ENCODE data around the gene NPDC1. TPM values are rescaled to one million over a fixed set of nuclear protein-coding genes. Genes with fewer than 3 reads are reported as not detected.
A peak's percentile ranks its signal among the peaks of the same experiment; 100 is the strongest.

Gene NPDC1
- total RNA-seq, 2 experiments from 2014 or later = 14.2 to 15.9 TPM

DNA sequence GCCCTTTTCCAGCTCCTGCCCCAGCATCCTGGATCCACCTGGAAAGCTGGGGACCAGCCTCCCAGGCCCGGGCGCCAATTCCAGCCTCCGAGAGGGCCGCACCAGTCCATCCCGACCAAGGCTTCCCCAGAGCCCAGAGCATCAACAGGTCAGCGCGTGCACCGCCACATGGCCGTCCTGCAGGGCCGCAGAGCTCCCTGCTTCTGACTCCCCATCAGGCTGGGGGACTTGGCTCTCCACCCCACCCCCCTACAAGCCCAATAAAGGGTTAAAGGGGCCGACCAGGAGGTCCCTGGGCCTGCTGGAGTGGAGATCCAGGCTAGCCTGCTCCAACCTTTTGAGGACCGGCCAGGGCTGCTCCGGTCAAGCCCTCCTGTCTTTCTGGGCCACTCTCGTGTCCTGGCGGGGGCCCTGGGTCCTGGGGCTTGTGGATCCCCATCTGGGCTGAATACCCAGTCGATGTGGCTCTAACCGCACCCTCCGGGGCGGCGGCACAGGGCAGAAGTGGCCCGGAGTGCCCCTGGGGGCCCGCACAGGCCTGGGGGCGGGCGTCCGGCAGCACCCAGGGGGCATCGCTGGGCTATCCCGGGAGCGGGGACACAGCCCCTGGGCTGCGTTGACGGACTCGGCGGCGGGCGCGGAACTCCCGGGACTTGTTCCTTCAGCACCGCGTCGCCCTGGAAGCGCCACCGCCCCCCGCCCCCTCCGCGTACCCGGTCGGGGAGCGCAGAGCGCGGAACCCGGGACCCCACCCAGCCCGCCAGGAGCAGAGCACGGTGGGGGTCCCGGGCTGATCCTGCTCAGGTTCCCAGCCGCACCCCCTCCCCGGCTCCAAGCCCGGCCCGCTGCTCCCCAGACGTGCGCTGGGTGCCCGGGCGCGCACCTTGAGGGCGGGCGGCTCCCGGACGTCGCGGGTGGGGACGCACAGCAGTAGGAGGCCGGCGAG is 7.3 kb upstream of the NPDC1 start:
- no peak for DNase-seq
- H3K27ac Mint-ChIP-seq = no peak overlapping the region
- peaks cover 17% of the 10 kb centered on the region for H3K27me3 Mint-ChIP-seq (ENCODE audit: low read depth)
- H3K4me3 Mint-ChIP-seq = no peak overlapping the region
- CTCF ChIA-PET = interaction anchor here (1.1 to 1.5 kb wide), 3 partner anchors 11 to 18 kb away, joined by 4 to 9 read pairs (median 6); no protein-coding TSS in a partner anchor
- H3K9me3 Mint-ChIP-seq = no peaks in the 10 kb centered on the region
- no peaks in the 10 kb centered on the region for H3K36me3 Mint-ChIP-seq (ENCODE audit: low read depth)
- intact Hi-C loops (cut with micrococcal nuclease) = no loop called here
- H3K4me1 Mint-ChIP-seq (ENCODE audit: low read depth) = peaks cover 5% of the 10 kb centered on the region

DNA sequence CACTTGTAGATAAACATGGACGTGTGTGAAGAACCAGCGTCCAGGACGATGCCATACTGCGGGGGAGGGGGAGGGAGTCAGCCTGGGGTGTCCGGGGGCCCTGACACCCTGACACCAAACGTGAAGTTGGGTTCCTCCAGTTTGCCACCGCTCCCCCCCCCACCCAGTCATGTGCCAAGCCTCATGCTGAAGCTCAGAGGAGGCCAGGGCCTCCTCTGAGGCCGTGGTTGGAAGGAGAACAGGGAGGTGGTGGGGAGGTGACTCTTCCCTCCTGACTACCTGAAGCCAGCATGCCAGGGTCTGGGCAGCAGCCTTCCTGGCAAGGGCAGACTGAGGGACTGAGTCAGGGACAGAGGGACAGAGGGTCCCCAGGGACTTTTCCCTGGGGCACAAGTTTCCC is 6.3 kb upstream of the NPDC1 start:
- CTCF ChIA-PET = interaction anchor here (1.1 to 1.5 kb wide), 3 partner anchors 12 to 17 kb away, joined by 4 to 9 read pairs (median 6); no protein-coding TSS in a partner anchor

DNA sequence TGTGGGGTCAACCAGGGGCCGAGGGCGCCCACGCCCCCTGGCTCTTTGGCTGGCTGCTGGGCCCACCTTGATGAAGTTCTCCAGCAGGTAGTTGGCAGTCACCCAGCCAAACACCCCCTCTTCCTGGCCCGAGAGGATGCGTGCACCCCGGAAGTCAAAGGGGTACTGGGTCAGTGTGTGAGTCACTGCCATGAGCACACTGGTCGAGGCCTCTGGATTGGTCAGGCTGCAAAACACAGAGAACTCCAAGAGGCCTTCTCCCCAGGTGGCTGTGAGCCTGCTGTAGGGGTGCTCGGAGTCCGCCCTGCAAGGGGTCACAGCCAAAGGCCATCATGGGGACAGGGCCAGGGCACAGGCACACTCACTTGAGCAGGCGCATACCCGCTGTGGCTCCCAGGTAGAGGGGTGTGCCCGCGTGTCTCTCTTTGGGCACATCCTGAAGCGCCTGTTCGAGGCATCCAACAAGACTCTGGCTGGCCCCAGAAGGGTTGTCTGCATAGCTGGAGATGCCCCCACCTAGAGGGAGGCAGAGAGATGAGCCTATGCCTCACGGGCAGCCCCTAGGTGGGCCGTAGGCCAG is 5.3 kb upstream of the NPDC1 start:
- H3K36me3 Mint-ChIP-seq (ENCODE audit: low read depth) = no peaks in the 10 kb centered on the region
- CTCF ChIA-PET = no interaction called here
- intact Hi-C loops (cut with micrococcal nuclease) = loop anchor here (2.0 kb wide), 1 partner anchor 120 kb away; the partner anchor contains the start of gene LRRC26
- H3K27me3 Mint-ChIP-seq (ENCODE audit: low read depth) = peaks cover 34% of the 10 kb centered on the region
- no peak overlapping the region for H3K27ac Mint-ChIP-seq
- no peaks in the 10 kb centered on the region for H3K9me3 Mint-ChIP-seq
- H3K4me1 Mint-ChIP-seq (ENCODE audit: low read depth) = peaks cover 7% of the 10 kb centered on the region
- H3K4me3 Mint-ChIP-seq = no peak overlapping the region
- DNase-seq = no peak

More for the DNA sequence above, 6.3 kb upstream of the NPDC1 start:
- H3K4me3 Mint-ChIP-seq = no peak overlapping the region
- no peak overlapping the region for H3K27ac Mint-ChIP-seq
- H3K4me1 Mint-ChIP-seq (ENCODE audit: low read depth) = peaks cover 5% of the 10 kb centered on the region
- intact Hi-C loops (cut with micrococcal nuclease) = no loop called here
- peaks cover 26% of the 10 kb centered on the region for H3K27me3 Mint-ChIP-seq (ENCODE audit: low read depth)
- no peaks in the 10 kb centered on the region for H3K36me3 Mint-ChIP-seq (ENCODE audit: low read depth)
- no peaks in the 10 kb centered on the region for H3K9me3 Mint-ChIP-seq
- DNase-seq = no peak

DNA sequence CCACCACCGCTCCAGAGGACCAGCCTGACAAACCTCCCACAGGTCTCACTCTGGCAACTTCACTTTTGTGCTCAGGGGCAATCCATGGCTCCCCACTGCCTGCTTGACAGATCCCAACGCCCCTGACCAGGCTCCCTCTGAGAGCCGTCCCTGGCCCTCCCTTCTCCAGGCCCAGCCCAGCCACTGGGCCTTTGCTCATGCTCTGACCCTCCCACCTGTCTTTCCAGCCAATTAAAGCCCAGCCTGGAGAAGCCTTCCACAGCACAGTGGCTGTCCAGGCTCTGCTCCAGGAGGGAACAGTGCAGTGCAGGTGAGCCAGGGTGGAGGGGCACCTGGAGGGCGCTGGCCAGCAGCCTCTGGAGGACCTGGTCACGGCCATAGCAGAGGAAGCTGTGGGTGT is 4.6 kb upstream of the NPDC1 start:
- intact Hi-C loops (cut with micrococcal nuclease) = loop anchor here (2.0 kb wide), 1 partner anchor 120 kb away; the partner anchor contains the start of gene LRRC26
- Mint-ChIP-seq H3K36me3 (ENCODE audit: low read depth) (no peaks in the 10 kb centered on the region), H3K4me3 (no peak overlapping the region), H3K27me3 (ENCODE audit: low read depth) (peaks cover 34% of the 10 kb centered on the region), H3K27ac (no peak overlapping the region), H3K4me1 (ENCODE audit: low read depth) (peaks cover 7% of the 10 kb centered on the region), H3K9me3 (no peaks in the 10 kb centered on the region)
- CTCF ChIA-PET = no interaction called here
- no peak for DNase-seq

DNA sequence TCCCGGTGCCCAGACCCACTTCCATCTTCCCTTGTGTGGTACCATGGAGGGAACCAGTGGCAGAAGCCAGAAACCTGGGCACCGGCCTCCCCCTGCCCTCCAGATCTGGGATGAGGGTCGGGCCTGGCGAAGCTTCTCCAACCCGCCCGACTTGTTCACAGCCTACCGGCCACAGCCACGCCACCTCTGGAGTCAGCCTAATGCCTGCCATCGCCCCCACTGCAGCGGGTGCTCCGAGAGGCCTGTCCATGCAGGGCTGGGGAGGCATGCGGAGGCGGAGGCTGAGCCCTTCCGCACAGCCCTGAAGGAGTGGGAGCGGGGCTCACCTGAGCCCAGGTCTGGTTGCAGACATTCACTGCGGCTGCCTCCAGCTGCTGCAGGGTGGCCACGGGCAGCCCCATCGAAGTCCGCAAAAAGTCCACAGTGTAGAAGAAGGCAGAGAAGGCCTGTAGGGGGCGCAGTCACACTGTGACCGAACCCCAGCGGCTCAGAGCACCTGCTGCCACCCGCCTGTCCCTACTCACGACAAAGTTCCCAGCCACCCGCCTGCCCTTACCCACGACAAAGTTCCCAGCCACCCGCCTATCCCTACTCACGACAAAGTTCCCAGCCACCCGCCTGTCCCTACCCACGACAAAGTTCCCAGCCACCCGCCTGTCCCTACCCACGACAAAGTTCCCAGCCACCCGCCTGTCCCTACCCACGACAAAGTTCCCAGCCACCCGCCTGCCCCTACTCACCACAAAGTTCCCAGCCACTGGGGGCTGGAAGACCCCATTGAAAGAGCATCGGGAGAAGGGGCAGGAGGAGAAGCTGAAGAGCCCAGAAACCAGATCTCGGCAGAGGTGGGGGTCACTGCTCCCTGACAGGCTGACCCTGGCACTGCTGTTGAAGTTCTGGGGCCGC is 3.8 kb upstream of the NPDC1 start:
- Mint-ChIP-seq H3K4me1 (ENCODE audit: low read depth) (peaks cover 12% of the 10 kb centered on the region), H3K27ac (no peak overlapping the region), H3K36me3 (ENCODE audit: low read depth) (no peaks in the 10 kb centered on the region), H3K27me3 (ENCODE audit: low read depth) (peaks cover 39% of the 10 kb centered on the region), H3K4me3 (no peak overlapping the region), H3K9me3 (no peaks in the 10 kb centered on the region)
- DNase-seq = peak; percentile 77
- CTCF ChIA-PET = interaction anchor here (0.6 to 1.9 kb wide), 9 partner anchors 10 to 539 kb away, joined by 3 to 8 read pairs (median 3); partner anchors contain the start of gene SAPCD2
- intact Hi-C loops (cut with micrococcal nuclease) = loop anchor here (2.0 to 5.0 kb wide), 3 partner anchors 78 to 188 kb away; partner anchors contain the start of gene LRRC26

DNA sequence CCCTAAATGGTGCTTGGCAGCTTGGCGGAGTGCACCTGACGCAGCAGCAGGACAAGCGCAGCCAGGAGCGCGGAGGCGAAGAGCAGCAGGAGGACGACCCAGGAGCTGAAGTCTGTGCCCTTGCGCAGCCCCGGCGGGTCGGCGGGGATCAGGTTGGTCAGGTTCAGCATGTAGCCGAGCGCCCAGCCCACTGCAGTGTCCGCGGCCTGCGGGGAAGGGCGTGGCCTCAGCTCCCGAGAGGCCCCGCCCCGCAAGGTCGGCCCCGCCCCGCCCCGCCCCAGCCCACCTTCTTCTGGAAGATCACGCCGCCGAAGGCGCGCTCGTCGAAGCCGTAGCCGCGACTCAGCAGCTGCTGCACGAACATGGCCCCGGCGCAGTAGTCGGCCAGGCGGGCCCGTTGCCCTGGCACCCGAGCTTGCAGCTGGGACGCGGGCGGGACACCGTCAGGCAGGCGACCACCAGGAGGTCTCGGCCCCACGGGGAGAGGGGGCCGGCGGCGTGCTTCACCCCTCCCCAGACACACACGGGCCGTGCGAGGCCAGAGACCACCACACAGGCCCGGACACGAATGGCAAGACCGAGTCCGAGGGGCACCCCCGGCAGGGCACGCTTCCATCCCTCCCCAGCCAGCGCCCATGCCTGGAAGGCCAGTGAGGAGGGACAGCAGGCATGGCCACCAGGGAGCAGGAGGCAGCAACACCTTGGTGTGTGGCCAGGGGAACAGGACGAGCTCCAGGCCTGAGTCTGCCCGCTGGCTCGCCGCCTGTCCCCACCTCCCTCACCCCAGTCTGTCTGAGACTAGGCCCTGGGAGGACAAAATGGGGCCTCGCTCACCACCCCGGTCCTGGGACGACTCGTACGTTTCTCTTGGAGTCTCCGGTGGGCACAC is 2.9 kb upstream of the NPDC1 start:
- CTCF ChIA-PET = interaction anchor here (0.6 to 1.9 kb wide), 11 partner anchors 9 to 540 kb away, joined by 3 to 8 read pairs (median 3); partner anchors contain the start of gene SAPCD2
- H3K4me1 Mint-ChIP-seq (ENCODE audit: low read depth) = peaks cover 14% of the 10 kb centered on the region
- H3K27ac Mint-ChIP-seq = no peak overlapping the region
- H3K27me3 Mint-ChIP-seq (ENCODE audit: low read depth) = peaks cover 47% of the 10 kb centered on the region
- no peaks in the 10 kb centered on the region for H3K36me3 Mint-ChIP-seq (ENCODE audit: low read depth)
- no peak overlapping the region for H3K4me3 Mint-ChIP-seq
- no peak for DNase-seq
- intact Hi-C loops (cut with micrococcal nuclease) = loop anchor here (5.0 kb wide), 2 partner anchors 78 to 188 kb away; no protein-coding TSS in a partner anchor
- no peaks in the 10 kb centered on the region for H3K9me3 Mint-ChIP-seq

DNA sequence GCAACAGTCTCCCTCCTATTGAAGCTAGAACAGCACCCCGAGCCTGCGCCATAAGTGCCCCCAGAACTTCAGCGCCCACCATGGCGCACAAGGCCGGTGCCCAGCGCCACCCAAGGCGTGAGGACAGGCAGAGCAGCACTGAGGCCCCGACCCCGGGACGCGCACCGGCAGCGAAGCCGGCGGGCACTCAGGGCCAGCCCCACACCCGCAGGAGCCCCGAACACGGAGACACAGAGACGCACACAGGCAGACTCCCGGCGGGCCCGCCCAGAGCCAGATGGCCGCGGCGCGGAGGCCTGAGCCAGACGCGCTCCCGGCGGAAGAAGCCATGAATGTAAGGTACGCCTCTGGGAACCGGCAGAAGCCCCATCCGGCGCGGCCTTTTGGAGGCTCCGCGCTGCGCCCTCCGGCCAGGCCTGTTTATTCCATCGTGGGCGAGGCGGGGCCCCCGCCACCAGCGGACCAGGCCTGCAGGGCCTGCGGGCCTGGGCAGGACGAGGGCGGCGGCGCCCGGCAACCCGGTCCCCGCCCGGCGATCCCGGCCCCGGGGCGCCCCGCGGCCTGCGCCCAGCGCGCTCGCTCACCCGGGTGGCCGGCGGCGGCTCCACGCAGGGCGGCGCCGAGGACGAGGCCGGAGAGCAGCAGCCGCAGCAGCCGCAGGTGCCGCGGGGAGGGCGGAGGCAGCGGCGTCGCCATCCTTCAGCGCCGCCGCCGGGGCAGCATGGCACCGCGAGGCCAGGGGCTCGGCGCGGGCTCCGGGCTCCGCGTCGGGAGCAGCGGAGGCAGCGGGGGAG is 486 bp downstream of the NPDC1 start:
- H3K9me3 Mint-ChIP-seq = no peaks in the 10 kb centered on the region
- no peak overlapping the region for H3K27ac Mint-ChIP-seq
- peaks cover 45% of the 10 kb centered on the region for H3K27me3 Mint-ChIP-seq (ENCODE audit: low read depth)
- CTCF ChIA-PET = interaction anchor here (0.7 to 2.2 kb wide), 5 partner anchors 10 to 38 kb away, joined by 3 to 13 read pairs (median 5); no protein-coding TSS in a partner anchor
- peaks cover 14% of the 10 kb centered on the region for H3K4me1 Mint-ChIP-seq (ENCODE audit: low read depth)
- DNase-seq = no peak
- intact Hi-C loops (cut with micrococcal nuclease) = loop anchor here (1.0 to 5.0 kb wide), 3 partner anchors 22 to 192 kb away; no protein-coding TSS in a partner anchor
- no peaks in the 10 kb centered on the region for H3K36me3 Mint-ChIP-seq (ENCODE audit: low read depth)
- peak overlapping the region; percentile 50 for H3K4me3 Mint-ChIP-seq

DNA sequence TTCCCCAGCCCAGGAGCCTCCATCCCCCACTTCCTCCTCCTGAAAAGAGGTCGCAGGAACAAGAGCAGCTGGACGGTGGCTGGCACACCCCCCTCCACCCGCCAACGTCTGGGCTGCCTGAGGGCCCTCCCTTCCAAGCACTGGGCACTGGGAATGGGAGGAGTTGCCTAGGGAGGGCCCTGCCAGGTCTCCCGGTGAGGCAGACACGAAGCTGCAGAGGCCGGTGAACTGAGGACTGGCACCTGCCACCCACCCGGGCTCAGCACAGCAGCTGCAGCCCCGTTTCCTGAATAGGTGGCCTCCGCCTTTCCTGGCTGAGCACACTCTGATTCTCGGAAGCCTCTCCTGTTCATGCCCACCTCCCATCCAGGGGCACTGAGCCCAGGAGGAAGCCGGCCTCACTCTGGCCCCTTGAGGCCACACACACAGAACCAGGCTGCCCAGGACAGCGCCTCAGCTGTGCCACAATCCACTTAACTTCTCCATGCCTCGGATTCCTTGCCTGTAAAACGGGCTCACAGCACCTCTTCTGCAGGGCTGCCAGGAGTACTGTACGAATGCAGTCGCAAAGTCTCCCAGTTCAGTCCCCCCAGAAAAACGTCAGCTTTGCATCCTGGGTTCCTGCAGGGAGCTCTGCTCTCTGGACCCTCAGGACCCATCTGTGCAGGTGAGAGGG is 1.3 kb downstream of the NPDC1 start:
- Mint-ChIP-seq H3K27ac (no peak overlapping the region), H3K9me3 (no peaks in the 10 kb centered on the region), H3K4me3 (peak overlapping the region; percentile 49), H3K36me3 (ENCODE audit: low read depth) (no peaks in the 10 kb centered on the region), H3K4me1 (ENCODE audit: low read depth) (peaks cover 11% of the 10 kb centered on the region), H3K27me3 (ENCODE audit: low read depth) (peaks cover 39% of the 10 kb centered on the region)
- no peak for DNase-seq
- CTCF ChIA-PET = interaction anchor here (0.7 to 2.2 kb wide), 5 partner anchors 9 to 33 kb away, joined by 3 to 13 read pairs (median 4); no protein-coding TSS in a partner anchor
- intact Hi-C loops (cut with micrococcal nuclease) = loop anchor here (5.0 kb wide), 2 partner anchors 83 to 193 kb away; no protein-coding TSS in a partner anchor

DNA sequence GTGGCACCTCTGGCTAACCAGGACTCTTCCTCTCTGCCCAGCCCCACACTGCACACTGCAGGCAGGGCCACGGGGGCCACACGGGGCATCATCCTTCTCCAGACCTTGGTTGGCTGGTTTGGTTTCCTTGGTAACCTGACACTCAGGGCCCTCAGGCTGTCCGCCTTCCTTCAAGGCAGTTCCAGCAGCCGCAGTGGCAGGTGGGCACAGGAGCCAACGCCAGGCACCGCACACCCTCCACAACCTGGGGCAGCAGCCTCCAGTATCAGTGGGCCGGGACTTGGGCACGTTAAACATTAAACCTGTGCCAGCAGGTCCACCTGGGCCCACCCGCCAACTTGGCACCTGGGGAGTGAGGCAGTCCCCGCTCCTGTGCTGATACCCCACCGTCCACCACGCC is 1.9 kb downstream of the NPDC1 start:
- H3K27me3 Mint-ChIP-seq (ENCODE audit: low read depth) = peaks cover 36% of the 10 kb centered on the region
- no peak overlapping the region for H3K27ac Mint-ChIP-seq
- DNase-seq = no peak
- H3K4me1 Mint-ChIP-seq (ENCODE audit: low read depth) = peaks cover 9% of the 10 kb centered on the region
- intact Hi-C loops (cut with micrococcal nuclease) = no loop called here
- no peaks in the 10 kb centered on the region for H3K9me3 Mint-ChIP-seq
- H3K4me3 Mint-ChIP-seq = no peak overlapping the region
- CTCF ChIA-PET = interaction anchor here (1.1 to 2.2 kb wide), 3 partner anchors 9 to 20 kb away, joined by 3 to 13 read pairs (median 7); no protein-coding TSS in a partner anchor
- H3K36me3 Mint-ChIP-seq (ENCODE audit: low read depth) = no peaks in the 10 kb centered on the region
